ENCODE results near the gene ANKRD13C.

ANKRD13C gene

DNA sequence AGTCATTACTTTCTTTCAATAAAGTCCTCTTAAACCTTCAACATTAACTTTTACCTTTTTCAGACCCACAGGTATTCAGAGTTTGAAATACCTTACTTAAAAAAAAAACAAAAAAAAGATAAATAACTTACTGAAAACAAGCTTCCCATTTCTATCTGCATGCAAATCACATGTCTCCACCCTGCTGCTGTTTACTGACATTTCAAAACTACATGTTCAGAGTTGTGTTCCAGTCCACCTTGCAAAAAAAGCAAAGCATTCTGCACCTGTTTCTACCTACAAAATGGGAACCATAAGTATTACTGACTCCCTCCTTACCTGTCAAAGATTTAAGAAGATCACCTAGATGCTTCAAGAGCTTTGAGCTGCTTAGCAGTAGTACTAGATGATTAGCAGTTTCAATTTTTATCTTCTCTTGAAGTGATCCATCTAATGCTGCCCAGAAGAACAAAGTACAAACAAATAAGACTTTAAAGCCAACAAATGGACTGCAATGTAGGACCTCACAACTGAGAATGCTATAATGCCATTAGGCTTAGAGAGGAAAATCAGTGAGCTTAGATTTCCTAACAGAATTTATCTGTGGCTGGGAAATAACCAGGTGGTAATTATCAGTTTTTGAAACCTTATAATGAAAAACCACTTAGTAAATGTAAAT is 61.2 kb downstream of the ANKRD13C start:
- no peak for ATAC-seq
- TF ChIP-seq BACH2 (CRISPR knock-in tag; IDR thresholded peaks at IDR 0.05; ENCODE audit: borderline replicate concordance) (no peak), ZFP3 (CRISPR knock-in tag; IDR thresholded peaks at IDR 0.05) (no peak), TCF4 (CRISPR knock-in tag; IDR thresholded peaks at IDR 0.05; ENCODE audit: borderline replicate concordance) (no peak), ZNF8 (CRISPR knock-in tag; IDR thresholded peaks at IDR 0.05) (no peak), RARB (CRISPR knock-in tag; IDR thresholded peaks at IDR 0.05) (no peak), ZC3H10 (CRISPR knock-in tag; IDR thresholded peaks at IDR 0.05) (no peak), CSDC2 (CRISPR knock-in tag; IDR thresholded peaks at IDR 0.05) (no peak)
- TF ChIP-seq, protein P1, sequence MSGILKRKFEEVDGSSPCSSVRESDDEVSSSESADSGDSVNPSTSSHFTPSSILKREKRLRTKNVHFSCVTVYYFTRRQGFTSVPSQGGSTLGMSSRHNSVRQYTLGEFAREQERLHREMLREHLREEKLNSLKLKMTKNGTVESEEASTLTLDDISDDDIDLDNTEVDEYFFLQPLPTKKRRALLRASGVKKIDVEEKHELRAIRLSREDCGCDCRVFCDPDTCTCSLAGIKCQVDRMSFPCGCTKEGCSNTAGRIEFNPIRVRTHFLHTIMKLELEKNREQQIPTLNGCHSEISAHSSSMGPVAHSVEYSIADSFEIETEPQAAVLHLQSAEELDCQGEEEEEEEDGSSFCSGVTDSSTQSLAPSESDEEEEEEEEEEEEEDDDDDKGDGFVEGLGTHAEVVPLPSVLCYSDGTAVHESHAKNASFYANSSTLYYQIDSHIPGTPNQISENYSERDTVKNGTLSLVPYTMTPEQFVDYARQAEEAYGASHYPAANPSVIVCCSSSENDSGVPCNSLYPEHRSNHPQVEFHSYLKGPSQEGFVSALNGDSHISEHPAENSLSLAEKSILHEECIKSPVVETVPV (CRISPR knock-in tag; IDR thresholded peaks at IDR 0.05) = no peak
- TF ChIP-seq, protein P2, sequence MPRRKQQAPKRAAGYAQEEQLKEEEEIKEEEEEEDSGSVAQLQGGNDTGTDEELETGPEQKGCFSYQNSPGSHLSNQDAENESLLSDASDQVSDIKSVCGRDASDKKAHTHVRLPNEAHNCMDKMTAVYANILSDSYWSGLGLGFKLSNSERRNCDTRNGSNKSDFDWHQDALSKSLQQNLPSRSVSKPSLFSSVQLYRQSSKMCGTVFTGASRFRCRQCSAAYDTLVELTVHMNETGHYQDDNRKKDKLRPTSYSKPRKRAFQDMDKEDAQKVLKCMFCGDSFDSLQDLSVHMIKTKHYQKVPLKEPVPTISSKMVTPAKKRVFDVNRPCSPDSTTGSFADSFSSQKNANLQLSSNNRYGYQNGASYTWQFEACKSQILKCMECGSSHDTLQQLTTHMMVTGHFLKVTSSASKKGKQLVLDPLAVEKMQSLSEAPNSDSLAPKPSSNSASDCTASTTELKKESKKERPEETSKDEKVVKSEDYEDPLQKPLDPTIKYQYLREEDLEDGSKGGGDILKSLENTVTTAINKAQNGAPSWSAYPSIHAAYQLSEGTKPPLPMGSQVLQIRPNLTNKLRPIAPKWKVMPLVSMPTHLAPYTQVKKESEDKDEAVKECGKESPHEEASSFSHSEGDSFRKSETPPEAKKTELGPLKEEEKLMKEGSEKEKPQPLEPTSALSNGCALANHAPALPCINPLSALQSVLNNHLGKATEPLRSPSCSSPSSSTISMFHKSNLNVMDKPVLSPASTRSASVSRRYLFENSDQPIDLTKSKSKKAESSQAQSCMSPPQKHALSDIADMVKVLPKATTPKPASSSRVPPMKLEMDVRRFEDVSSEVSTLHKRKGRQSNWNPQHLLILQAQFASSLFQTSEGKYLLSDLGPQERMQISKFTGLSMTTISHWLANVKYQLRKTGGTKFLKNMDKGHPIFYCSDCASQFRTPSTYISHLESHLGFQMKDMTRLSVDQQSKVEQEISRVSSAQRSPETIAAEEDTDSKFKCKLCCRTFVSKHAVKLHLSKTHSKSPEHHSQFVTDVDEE (CRISPR knock-in tag; IDR thresholded peaks at IDR 0.05) = no peak

GRCh38 chr1:70290218-70290617 is 64.3 kb downstream of the ANKRD13C start:
- TF ChIP-seq, protein P3, sequence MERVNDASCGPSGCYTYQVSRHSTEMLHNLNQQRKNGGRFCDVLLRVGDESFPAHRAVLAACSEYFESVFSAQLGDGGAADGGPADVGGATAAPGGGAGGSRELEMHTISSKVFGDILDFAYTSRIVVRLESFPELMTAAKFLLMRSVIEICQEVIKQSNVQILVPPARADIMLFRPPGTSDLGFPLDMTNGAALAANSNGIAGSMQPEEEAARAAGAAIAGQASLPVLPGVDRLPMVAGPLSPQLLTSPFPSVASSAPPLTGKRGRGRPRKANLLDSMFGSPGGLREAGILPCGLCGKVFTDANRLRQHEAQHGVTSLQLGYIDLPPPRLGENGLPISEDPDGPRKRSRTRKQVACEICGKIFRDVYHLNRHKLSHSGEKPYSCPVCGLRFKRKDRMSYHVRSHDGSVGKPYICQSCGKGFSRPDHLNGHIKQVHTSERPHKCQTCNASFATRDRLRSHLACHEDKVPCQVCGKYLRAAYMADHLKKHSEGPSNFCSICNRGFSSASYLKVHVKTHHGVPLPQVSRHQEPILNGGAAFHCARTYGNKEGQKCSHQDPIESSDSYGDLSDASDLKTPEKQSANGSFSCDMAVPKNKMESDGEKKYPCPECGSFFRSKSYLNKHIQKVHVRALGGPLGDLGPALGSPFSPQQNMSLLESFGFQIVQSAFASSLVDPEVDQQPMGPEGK (CRISPR knock-in tag; IDR thresholded peaks at IDR 0.05; ENCODE audit: borderline replicate concordance) = no peak
- TF ChIP-seq TOX (CRISPR knock-in tag; IDR thresholded peaks at IDR 0.05; ENCODE audit: borderline replicate concordance) (no peak), OSR1 (CRISPR knock-in tag; IDR thresholded peaks at IDR 0.05) (no peak), GLIS3 (CRISPR knock-in tag; IDR thresholded peaks at IDR 0.05) (no peak)
- TF ChIP-seq, protein P4, sequence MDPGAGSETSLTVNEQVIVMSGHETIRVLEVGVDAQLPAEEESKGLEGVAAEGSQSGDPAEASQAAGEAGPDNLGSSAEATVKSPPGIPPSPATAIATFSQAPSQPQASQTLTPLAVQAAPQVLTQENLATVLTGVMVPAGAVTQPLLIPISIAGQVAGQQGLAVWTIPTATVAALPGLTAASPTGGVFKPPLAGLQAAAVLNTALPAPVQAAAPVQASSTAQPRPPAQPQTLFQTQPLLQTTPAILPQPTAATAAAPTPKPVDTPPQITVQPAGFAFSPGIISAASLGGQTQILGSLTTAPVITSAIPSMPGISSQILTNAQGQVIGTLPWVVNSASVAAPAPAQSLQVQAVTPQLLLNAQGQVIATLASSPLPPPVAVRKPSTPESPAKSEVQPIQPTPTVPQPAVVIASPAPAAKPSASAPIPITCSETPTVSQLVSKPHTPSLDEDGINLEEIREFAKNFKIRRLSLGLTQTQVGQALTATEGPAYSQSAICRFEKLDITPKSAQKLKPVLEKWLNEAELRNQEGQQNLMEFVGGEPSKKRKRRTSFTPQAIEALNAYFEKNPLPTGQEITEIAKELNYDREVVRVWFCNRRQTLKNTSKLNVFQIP (CRISPR knock-in tag; IDR thresholded peaks at IDR 0.05; ENCODE audit: borderline replicate concordance, low read depth) = no peak
- ATAC-seq = no peak

- ATAC-seq = no peak
- TF ChIP-seq ZFP30 (CRISPR knock-in tag; IDR thresholded peaks at IDR 0.05) = no peak
These were observed 66.4 kb downstream of the ANKRD13C start for GRCh38 chr1:70288166-70288565.

DNA sequence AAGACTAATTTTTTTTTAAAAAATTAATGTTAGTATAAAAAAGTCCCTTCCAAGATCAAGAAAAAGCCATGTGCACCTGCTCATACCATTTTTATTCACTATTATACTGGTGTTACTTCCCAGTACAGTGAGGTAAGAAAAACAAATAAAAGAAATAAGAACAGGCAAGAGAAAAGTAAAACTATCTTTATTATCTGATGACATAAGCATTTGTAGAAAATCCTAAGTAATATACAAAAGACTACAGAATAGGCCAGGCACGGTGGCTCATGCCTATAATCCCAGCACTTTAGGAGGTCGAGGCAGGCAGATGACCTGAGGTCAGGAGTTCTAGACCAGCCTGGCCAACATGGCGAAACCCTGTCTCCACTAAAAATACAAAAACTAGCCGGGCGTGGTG is 68.1 kb downstream of the ANKRD13C start:
- ATAC-seq = no peak
- TF ChIP-seq ARNTL (CRISPR knock-in tag; IDR thresholded peaks at IDR 0.05; ENCODE audit: borderline replicate concordance, low read depth) = no peak
- TF ChIP-seq, protein P3 (CRISPR knock-in tag; IDR thresholded peaks at IDR 0.05; ENCODE audit: borderline replicate concordance) = no peak
- TF ChIP-seq, protein P1 (CRISPR knock-in tag; IDR thresholded peaks at IDR 0.05) = no peak
- no peak for TF ChIP-seq CREB5 (CRISPR knock-in tag; IDR thresholded peaks at IDR 0.05; ENCODE audit: low read depth)
- TF ChIP-seq RARB (CRISPR knock-in tag; IDR thresholded peaks at IDR 0.05) = no peak
- TF ChIP-seq, protein P2 (CRISPR knock-in tag; IDR thresholded peaks at IDR 0.05) = no peak
- TF ChIP-seq ESRRG (CRISPR knock-in tag; IDR thresholded peaks at IDR 0.05) = no peak
- TF ChIP-seq BACH2 (CRISPR knock-in tag; IDR thresholded peaks at IDR 0.05; ENCODE audit: borderline replicate concordance) = no peak
- TF ChIP-seq TCF4 (CRISPR knock-in tag; IDR thresholded peaks at IDR 0.05; ENCODE audit: borderline replicate concordance) = no peak
- no peak for TF ChIP-seq ZFP3 (CRISPR knock-in tag; IDR thresholded peaks at IDR 0.05)
- no peak for TF ChIP-seq ZNF70 (CRISPR knock-in tag; IDR thresholded peaks at IDR 0.05)
- no peak for TF ChIP-seq ZFP30 (CRISPR knock-in tag; IDR thresholded peaks at IDR 0.05)
- TF ChIP-seq ZNF8 (CRISPR knock-in tag; IDR thresholded peaks at IDR 0.05) = no peak

All from SK-N-SH treated with all-trans-retinoic acid at 6 μM for 48 hours (cell line).